Retinal pigment epithelial cell (primary cell): Measurements from ENCODE around the gene AKAP8L.

ENCODE experiments used
- DNase-seq: peaks from one replicate; pipeline ENCODE4 v3.0.0-alpha.2; 2010; ENCODE audit warnings: low read depth
- H3K4me3 ChIP-seq: 2 replicates; pipeline ENCODE4 v1.5.1; 2011; ENCODE audit warnings: mild to moderate bottlenecking, low read length, control low read depth, moderate library complexity
- TF ChIP-seq, protein P1 (sequence below): conservative IDR thresholded peaks from 2 replicates; pipeline ENCODE4 v1.5.1; 2011; ENCODE audit warnings: low read depth, low read length, control low read depth, inconsistent platforms

The AKAP8L gene

DNA sequence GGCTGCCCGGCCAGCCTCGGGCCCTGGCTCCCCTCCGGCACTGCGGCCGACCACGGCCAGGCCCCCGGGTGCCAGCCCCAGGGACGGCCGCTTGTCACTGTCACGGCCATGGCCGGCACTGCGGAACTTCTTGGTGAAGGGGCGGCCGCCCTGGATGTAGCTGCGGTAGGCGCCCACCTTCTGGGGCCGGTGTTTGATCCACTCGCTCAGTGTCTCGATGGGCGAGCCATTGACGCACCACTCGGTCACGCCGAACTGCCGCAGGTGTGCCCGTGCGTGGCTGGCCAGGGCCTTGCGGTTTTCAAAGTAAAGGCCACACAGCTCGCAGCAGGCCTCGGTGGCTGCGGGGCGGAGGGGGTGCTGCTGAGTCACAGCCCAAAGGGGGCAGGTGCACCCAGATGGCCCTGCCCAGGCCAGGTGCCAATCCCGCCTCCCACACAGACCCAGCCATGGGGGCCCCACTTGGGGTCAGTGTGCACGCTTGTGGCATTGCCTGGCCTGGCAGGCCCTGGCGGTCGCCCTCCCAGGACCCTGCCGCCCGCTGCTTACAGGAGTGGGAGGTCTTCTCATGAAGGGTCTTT lies 6.0 kb upstream of the AKAP8L start:
- no peak overlapping the region for H3K4me3 ChIP-seq
- TF ChIP-seq, protein P1, sequence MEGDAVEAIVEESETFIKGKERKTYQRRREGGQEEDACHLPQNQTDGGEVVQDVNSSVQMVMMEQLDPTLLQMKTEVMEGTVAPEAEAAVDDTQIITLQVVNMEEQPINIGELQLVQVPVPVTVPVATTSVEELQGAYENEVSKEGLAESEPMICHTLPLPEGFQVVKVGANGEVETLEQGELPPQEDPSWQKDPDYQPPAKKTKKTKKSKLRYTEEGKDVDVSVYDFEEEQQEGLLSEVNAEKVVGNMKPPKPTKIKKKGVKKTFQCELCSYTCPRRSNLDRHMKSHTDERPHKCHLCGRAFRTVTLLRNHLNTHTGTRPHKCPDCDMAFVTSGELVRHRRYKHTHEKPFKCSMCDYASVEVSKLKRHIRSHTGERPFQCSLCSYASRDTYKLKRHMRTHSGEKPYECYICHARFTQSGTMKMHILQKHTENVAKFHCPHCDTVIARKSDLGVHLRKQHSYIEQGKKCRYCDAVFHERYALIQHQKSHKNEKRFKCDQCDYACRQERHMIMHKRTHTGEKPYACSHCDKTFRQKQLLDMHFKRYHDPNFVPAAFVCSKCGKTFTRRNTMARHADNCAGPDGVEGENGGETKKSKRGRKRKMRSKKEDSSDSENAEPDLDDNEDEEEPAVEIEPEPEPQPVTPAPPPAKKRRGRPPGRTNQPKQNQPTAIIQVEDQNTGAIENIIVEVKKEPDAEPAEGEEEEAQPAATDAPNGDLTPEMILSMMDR: no peak
- no peak for DNase-seq

DNA sequence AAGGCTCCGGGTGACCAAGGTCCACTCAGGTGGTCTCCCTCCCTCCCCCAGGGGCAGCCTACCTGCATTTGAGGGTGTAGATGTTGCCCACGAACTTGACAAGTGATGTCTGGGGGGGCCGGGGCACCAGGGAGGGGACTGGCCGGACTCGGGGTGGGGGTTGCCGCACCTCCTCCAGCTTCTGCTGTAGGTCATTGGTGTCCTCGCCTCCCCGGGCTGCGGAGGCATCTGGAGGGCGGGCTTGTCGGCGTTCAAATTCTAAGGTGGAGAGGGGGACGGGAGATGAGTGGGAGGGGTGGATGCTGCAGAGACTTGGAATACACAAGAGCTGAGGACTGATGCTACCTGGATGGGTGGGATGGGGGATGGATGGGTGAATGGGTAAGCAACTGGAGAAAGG lies 5.3 kb upstream of the AKAP8L start:
- H3K4me3 ChIP-seq: no peak overlapping the region
- no peak for DNase-seq
- TF ChIP-seq, protein P1: no peak

- no peak overlapping the region for H3K4me3 ChIP-seq
- DNase-seq: no peak
- TF ChIP-seq, protein P1: no peak
Observed at GRCh38 chr19:15423130-15423529, 4.3 kb upstream of the AKAP8L start.

GRCh38 chr19:15422296-15423075 lies 3.7 kb upstream of the AKAP8L start:
- H3K4me3 ChIP-seq: no peak overlapping the region
- TF ChIP-seq, protein P1: no peak
- no peak for DNase-seq

DNA sequence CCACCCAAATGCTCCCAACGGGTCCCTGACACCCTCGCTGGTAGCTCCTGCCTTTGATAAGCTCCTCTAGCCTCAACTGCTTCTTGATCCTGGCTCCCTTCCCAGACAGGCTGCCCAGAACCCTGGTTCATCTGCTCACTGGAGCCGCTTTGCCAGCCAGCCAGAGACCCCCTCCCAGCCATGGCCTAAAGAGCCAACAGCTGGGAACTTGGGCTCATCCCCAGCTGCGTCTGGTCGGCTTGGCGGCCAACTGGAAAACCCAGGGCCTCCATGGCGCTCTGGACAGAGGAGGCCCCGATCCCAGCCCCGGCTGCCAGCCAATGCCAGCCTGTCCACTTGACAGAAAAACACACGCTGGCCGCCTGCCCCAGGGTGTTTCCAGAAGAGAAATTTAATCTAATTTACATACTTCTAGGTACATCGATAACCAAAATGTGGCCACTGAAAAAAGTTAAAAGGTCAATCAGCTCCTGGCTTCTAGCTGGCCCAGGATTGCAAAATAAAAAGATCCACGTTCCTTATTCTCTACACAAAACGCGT lies 3.0 kb upstream of the AKAP8L start:
- no peak for DNase-seq
- TF ChIP-seq, protein P1: no peak
- no peak overlapping the region for H3K4me3 ChIP-seq

- DNase-seq: no peak
- TF ChIP-seq, protein P1: no peak
- H3K4me3 ChIP-seq: no peak overlapping the region
Observed at GRCh38 chr19:15421136-15421695, 2.4 kb upstream of the AKAP8L start.
